ENCODE data around the gene CTBP2.

GRCh38 chr10:125095228-125095627 is 65.1 kb downstream of the CTBP2 start:
- TF ChIP-seq, protein P1, sequence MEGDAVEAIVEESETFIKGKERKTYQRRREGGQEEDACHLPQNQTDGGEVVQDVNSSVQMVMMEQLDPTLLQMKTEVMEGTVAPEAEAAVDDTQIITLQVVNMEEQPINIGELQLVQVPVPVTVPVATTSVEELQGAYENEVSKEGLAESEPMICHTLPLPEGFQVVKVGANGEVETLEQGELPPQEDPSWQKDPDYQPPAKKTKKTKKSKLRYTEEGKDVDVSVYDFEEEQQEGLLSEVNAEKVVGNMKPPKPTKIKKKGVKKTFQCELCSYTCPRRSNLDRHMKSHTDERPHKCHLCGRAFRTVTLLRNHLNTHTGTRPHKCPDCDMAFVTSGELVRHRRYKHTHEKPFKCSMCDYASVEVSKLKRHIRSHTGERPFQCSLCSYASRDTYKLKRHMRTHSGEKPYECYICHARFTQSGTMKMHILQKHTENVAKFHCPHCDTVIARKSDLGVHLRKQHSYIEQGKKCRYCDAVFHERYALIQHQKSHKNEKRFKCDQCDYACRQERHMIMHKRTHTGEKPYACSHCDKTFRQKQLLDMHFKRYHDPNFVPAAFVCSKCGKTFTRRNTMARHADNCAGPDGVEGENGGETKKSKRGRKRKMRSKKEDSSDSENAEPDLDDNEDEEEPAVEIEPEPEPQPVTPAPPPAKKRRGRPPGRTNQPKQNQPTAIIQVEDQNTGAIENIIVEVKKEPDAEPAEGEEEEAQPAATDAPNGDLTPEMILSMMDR (IDR thresholded peaks at IDR 0.05) = no peak
- no peak for TF ChIP-seq EZH2 (IDR thresholded peaks at IDR 0.05)

All from neural progenitor cell (in vitro differentiated cells).